Endothelial cell (in vitro differentiated cells): Measurements from ENCODE around the gene SLTM. TPM values are rescaled to one million over a fixed set of nuclear protein-coding genes. Genes with fewer than 3 reads are reported as not detected.
"Not testable (repeated sequence)": the region's sequence is repeated elsewhere in the genome, so short reads cannot be mapped to it uniquely, and the experiment has no call there.

Source experiments
- DNase-seq: peaks from one replicate; pipeline ENCODE4 v3.0.0; 2021; ENCODE audit warnings: low spot score
- H3K27ac Mint-ChIP-seq: one replicate; pipeline ENCODE4 v1.8.0; 2021; ENCODE audit warnings: mixed read lengths, inconsistent platforms; ENCODE audit not compliant: unreplicated experiment
- H3K27me3 Mint-ChIP-seq: one replicate; pipeline ENCODE4 v1.8.0; 2021; ENCODE audit warnings: mild to moderate bottlenecking, moderate library complexity, mixed read lengths, inconsistent platforms; ENCODE audit not compliant: unreplicated experiment
- H3K36me3 Mint-ChIP-seq: one replicate; pipeline ENCODE4 v1.8.0; 2021; ENCODE audit warnings: mild to moderate bottlenecking, low read depth, mixed read lengths, inconsistent platforms; ENCODE audit not compliant: unreplicated experiment
- H3K4me1 Mint-ChIP-seq: one replicate; pipeline ENCODE4 v1.8.0; 2021; ENCODE audit warnings: mild to moderate bottlenecking, mixed read lengths, inconsistent platforms; ENCODE audit not compliant: unreplicated experiment
- H3K4me3 Mint-ChIP-seq: one replicate; pipeline ENCODE4 v1.8.0; 2021; ENCODE audit warnings: mild to moderate bottlenecking, mixed read lengths, inconsistent platforms; ENCODE audit not compliant: unreplicated experiment
- H3K9me3 Mint-ChIP-seq: one replicate; pipeline ENCODE4 v1.8.0; 2021; ENCODE audit warnings: mixed read lengths, inconsistent platforms; ENCODE audit not compliant: unreplicated experiment
- total RNA-seq: library from RNA; stranded (reverse); fragmentation: NEBNext Ultra II Directional; extraction: Animal tissue kit (Norgen Biotek cat#: 25700); gene quantifications from one replicate; pipeline ENCODE4 v1.2.1, GENCODE V29; 2021; ENCODE audit not compliant: unreplicated experiment
- TF ChIP-seq, protein P1 (sequence below): fragments of 200-600 bp; sonication (generic); IDR thresholded peaks from one replicate; pipeline ENCODE4 v1.5.0; 2021; ENCODE audit warnings: antibody characterized with exemption; ENCODE audit not compliant: unreplicated experiment

Gene SLTM
- total RNA-seq, 1 donor from 2014 or later = 71.9 TPM

DNA sequence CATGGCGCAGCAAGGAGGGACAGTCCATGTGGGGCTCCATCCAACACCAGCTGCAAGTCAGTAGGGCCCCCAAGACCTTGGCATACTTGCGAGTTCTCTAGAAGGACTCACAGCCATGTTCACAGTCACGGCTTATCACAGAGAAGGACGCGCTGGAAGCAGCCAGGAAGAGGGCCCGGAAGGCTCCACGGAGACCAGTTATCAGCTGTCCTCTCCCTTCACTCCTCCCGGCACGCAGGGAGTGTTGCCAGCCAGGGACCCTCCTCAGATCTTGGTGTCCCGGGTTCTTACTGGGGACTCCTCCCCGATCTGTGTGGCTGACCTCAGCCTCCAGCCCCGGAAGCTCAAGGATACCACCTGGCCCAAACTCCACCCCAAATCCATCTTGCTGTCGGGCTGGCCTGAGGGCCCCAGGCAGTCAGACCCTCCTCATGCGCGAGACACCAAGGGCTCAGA, 68.0 kb downstream of the SLTM start:
- H3K4me1 Mint-ChIP-seq = peaks cover 6% of the 10 kb centered on the region
- peaks cover 7% of the 10 kb centered on the region for H3K36me3 Mint-ChIP-seq
- peaks cover 2% of the 10 kb centered on the region for H3K27me3 Mint-ChIP-seq
- no peak overlapping the region for H3K27ac Mint-ChIP-seq
- no peak overlapping the region for H3K4me3 Mint-ChIP-seq
- TF ChIP-seq, protein P1, sequence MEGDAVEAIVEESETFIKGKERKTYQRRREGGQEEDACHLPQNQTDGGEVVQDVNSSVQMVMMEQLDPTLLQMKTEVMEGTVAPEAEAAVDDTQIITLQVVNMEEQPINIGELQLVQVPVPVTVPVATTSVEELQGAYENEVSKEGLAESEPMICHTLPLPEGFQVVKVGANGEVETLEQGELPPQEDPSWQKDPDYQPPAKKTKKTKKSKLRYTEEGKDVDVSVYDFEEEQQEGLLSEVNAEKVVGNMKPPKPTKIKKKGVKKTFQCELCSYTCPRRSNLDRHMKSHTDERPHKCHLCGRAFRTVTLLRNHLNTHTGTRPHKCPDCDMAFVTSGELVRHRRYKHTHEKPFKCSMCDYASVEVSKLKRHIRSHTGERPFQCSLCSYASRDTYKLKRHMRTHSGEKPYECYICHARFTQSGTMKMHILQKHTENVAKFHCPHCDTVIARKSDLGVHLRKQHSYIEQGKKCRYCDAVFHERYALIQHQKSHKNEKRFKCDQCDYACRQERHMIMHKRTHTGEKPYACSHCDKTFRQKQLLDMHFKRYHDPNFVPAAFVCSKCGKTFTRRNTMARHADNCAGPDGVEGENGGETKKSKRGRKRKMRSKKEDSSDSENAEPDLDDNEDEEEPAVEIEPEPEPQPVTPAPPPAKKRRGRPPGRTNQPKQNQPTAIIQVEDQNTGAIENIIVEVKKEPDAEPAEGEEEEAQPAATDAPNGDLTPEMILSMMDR = no peak
- no peak for DNase-seq
- no peaks in the 10 kb centered on the region for H3K9me3 Mint-ChIP-seq

DNA sequence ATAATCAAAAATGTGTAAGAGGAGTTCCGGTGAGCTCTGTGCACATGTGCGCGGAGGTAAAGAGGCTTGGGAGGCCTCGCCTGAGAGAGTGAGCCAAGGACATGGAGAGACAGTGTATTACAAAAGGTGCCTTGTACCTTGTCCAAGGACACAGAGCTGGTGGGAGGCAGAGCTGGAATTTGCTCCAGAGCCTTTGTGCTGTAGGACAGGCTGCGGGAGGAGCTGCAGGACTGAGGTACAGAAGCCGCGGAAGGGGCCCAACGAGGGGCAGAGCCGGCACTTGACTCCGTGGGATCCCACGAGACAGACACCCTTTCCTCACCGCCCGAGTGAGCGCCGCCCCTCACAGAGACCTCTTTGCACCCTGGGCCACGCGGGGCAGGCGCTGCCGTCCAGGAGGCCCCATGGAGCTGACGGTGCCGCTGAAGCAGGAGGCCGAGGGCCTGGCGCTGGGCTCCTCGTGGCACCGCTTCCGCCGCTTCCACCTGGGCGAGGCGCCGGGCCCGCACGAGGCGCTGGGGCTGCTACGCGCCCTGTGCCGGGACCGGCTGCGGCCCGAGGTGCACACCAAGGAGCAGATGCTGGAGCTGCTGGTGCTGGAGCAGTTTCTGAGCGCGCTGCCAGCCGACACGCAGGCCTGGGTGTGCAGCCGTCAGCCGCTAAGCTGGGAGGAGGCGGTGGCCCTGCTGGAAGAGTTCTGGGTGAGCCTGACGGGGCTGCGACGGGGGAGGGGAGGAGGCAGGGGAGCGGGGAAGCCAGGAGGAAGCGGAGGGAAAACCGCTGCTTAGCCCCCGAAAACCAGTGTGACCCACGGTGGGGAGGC, 68.7 kb downstream of the SLTM start:
- Mint-ChIP-seq H3K36me3 (peaks cover 7% of the 10 kb centered on the region), H3K27me3 (peaks cover 2% of the 10 kb centered on the region), H3K27ac (no peak overlapping the region), H3K9me3 (no peaks in the 10 kb centered on the region), H3K4me1 (peaks cover 6% of the 10 kb centered on the region), H3K4me3 (no peak overlapping the region)
- peak; percentile 9 for DNase-seq
- TF ChIP-seq, protein P1 = no peak

DNA sequence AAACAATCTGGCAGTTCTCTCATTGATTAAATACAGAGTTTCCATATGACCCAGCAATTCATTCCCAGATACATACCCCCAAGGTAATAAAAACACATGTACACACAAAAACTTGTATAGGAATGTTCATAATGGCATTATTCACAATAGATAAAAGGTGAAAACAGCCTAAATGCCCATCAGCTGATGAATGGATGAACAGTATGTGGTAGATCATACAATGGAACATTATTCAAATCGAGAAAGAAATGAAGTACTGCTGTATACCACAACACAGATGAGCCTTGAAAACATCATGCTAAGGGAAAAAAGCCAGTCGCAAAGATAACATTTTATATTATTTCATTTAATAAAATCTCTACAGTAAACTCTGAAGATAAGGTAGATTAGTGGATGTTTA, 71.2 kb downstream of the SLTM start:
- Mint-ChIP-seq H3K9me3 (no peaks in the 10 kb centered on the region), H3K27me3 (peaks cover 2% of the 10 kb centered on the region), H3K4me1 (peaks cover 6% of the 10 kb centered on the region), H3K27ac (no peak overlapping the region), H3K4me3 (no peak overlapping the region), H3K36me3 (peaks cover 2% of the 10 kb centered on the region)
- DNase-seq = no peak
- TF ChIP-seq, protein P1 = no peak

DNA sequence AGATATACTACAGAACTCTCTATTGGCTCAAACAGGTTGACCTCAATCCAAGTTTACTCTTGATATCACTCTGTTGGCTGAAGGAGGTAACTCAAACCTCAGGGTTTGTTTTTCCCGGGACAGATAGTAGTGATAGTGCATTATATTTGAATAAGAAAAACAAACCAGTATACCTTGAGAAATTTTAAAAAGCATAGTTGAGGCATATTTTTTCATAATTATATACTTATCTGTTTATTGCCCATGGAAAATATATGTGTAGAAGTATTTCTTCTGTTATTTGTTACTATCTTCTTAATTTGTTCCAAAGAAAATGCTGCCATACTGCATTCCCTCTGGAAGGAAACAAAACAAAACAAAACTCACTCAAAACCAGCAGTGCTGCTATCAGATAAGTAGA, 76.9 kb downstream of the SLTM start:
- not testable (repeated sequence) for H3K4me3 Mint-ChIP-seq, H3K36me3 Mint-ChIP-seq, H3K4me1 Mint-ChIP-seq, H3K27me3 Mint-ChIP-seq, H3K9me3 Mint-ChIP-seq, H3K27ac Mint-ChIP-seq, DNase-seq

DNA sequence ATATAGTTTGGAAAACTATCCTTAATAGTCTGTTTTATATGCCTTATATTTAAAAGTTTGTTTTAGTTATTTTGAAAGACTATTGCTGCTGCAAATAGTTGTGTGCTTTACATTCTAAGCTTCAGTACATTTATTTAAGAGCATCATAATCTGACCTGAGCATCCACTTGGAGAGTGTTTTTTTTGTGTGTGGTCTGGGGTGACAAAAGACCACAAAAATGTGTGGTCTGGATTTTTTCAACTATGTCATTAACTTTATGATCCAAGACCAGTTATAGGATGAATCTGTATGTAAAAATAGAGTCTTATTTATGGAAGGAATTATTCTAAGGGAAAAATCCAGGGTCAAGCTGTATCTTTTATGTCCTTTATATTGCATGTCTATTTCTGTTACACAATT, 77.4 kb downstream of the SLTM start:
- H3K9me3 Mint-ChIP-seq = no peaks in the 10 kb centered on the region
- no peak overlapping the region for H3K27ac Mint-ChIP-seq
- no peak overlapping the region for H3K4me3 Mint-ChIP-seq
- no peaks in the 10 kb centered on the region for H3K27me3 Mint-ChIP-seq
- TF ChIP-seq, protein P1 = no peak
- H3K36me3 Mint-ChIP-seq = no peaks in the 10 kb centered on the region
- DNase-seq = no peak
- H3K4me1 Mint-ChIP-seq = peaks cover 9% of the 10 kb centered on the region
